GM12892 (cell line): Measurements from ENCODE around the gene MYBPC3.

ENCODE experiments used
- DNase-seq: peaks from one replicate; pipeline ENCODE4 v3.0.0; 2011; ENCODE audit not compliant: insufficient read length
- FAIRE-seq: peaks from 2 replicates; lab custom pipeline; 2011; peaks lifted over from hg19 to GRCh38; lab: Jason Lieb, UNC
- POLR2A ChIP-seq: IDR thresholded peaks from 2 replicates; pipeline ENCODE4 v1.6.1; 2011; ENCODE audit warnings: low read depth, low read length, control low read depth
- POLR2AphosphoS5 ChIP-seq: IDR thresholded peaks from 2 replicates; pipeline ENCODE4 v1.6.1; 2011; ENCODE audit warnings: low read depth, low read length, control low read depth
- TAF1 ChIP-seq: IDR thresholded peaks from 2 replicates; pipeline ENCODE4 v1.6.1; 2011; ENCODE audit warnings: low read depth, mild to moderate bottlenecking, control low read depth, low read length, borderline replicate concordance

MYBPC3 gene

DNA sequence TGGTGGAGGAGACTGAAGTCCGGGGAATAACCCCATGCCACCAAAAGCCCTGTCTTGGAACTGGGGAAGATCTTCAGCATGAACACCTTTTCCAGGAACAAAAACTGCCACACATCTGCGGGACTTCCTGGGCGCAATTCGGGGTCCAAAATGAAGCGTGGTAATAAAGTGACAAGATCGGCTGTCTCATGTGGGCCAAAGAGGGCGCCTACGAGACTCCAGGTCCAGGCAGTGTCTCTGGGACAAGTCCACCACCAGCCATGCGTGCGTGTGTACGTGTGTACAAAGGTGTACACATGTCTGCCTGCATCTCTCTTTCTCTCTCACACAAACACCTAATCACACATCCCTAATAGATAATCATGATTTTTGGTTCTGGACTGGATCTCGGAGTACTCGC lies 8.9 kb upstream of the MYBPC3 start:
- FAIRE-seq, result no peak
- no peak for DNase-seq
- TF ChIP-seq TAF1 (no peak), POLR2AphosphoS5 (no peak), POLR2A (no peak)

GRCh38 chr11:47360341-47360740 lies 7.8 kb upstream of the MYBPC3 start:
- FAIRE-seq (no peak), DNase-seq (no peak)
- TF ChIP-seq TAF1, result no peak
- no peak for TF ChIP-seq POLR2A
- TF ChIP-seq POLR2AphosphoS5, result no peak

DNA sequence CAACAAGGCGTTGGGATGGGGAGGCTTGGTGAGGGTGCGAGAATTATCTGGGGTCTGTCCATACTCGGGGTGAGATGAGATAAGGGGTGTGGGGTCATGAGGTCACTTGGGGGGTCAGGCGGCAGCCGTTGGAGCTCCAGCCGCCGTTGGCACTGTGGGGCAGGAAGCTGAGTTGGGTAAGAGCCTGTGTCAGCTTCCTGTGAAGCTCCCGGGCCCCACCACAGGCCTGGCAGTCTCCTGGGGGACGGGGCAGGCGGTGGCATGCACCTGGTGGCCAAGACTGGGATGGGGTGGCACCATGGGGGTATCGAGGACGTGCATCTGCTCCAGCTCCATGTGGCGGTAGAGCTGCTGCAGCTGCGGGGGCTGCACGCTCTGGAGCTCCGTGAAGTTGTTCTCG lies 7.1 kb upstream of the MYBPC3 start:
- DNase-seq (no peak), FAIRE-seq (no peak)
- no peak for TF ChIP-seq POLR2AphosphoS5
- no peak for TF ChIP-seq TAF1
- TF ChIP-seq POLR2A, result no peak

DNA sequence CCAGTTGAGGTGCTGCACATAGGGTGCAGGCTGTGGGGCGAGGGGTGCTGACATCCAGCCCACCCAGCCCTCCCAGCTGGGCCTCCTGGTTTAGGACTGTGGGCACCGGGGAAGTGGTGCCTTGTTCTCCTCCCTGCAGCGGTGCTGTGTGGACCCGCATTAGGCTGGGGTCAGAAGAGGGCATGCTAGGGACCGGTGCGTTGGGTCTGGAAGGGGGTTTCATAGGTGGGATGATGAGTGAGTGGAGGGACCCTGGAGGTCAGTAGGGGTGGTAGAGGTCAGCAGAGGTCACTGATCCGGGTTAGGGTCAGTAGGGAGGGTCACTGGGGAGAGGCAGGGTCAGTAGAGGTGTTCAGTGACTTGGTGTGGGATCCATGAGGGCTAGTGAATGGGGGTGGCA lies 6.7 kb upstream of the MYBPC3 start:
- no peak for FAIRE-seq

GRCh38 chr11:47358731-47359051 lies 6.2 kb upstream of the MYBPC3 start:
- FAIRE-seq, result no peak
- TF ChIP-seq POLR2AphosphoS5, result no peak
- TF ChIP-seq TAF1, result no peak
- no peak for TF ChIP-seq POLR2A
- no peak for DNase-seq

More for the DNA sequence above, 6.7 kb upstream of the MYBPC3 start:
- DNase-seq, result no peak
- TF ChIP-seq POLR2AphosphoS5 (no peak), POLR2A (no peak), TAF1 (no peak)

- FAIRE-seq (peak; percentile 65), DNase-seq (no peak)
- TF ChIP-seq TAF1, result no peak
- no peak for TF ChIP-seq POLR2AphosphoS5
- no peak for TF ChIP-seq POLR2A
Measured at GRCh38 chr11:47357985-47358730, 5.7 kb upstream of the MYBPC3 start.

- no peak for TF ChIP-seq TAF1
- TF ChIP-seq POLR2A, result no peak
- TF ChIP-seq POLR2AphosphoS5, result peak; percentile 31; the same call in 1 of the 2 replicates
- FAIRE-seq (peak; percentile 86), DNase-seq (no peak)
Measured at GRCh38 chr11:47356998-47357329, 4.5 kb upstream of the MYBPC3 start.

GRCh38 chr11:47356129-47356997 lies 3.9 kb upstream of the MYBPC3 start:
- FAIRE-seq (no peak), DNase-seq (no peak)
- TF ChIP-seq TAF1 (no peak), POLR2AphosphoS5 (no peak), POLR2A (no peak)

GRCh38 chr11:47355283-47356128 lies 3.0 kb upstream of the MYBPC3 start:
- FAIRE-seq (no peak), DNase-seq (no peak)
- TF ChIP-seq POLR2AphosphoS5 (peak; percentile 51; the same call in 1 of the 2 replicates), TAF1 (no peak), POLR2A (no peak)

- TF ChIP-seq POLR2A, result no peak
- TF ChIP-seq POLR2AphosphoS5, result no peak
- no peak for TF ChIP-seq TAF1
- FAIRE-seq, result no peak
- no peak for DNase-seq
Measured at GRCh38 chr11:47354913-47355282, 2.4 kb upstream of the MYBPC3 start.
